HG03159 (cell line): Measurements from ENCODE around the gene CRYGN.

Experiments
- ATAC-seq: cut with Tn5 transposase; IDR thresholded peaks from one replicate; pipeline ENCODE4 v1.9.1; 2021; ENCODE audit warnings: mild to moderate bottlenecking, moderate library complexity; ENCODE audit not compliant: unreplicated experiment

Gene CRYGN

GRCh38 chr7:151408839-151409666, 30.9 kb downstream of the CRYGN start:
- ATAC-seq, result peak; percentile 54

- no peak for ATAC-seq
These were observed 31.5 kb downstream of the CRYGN start for GRCh38 chr7:151408498-151408838.

DNA sequence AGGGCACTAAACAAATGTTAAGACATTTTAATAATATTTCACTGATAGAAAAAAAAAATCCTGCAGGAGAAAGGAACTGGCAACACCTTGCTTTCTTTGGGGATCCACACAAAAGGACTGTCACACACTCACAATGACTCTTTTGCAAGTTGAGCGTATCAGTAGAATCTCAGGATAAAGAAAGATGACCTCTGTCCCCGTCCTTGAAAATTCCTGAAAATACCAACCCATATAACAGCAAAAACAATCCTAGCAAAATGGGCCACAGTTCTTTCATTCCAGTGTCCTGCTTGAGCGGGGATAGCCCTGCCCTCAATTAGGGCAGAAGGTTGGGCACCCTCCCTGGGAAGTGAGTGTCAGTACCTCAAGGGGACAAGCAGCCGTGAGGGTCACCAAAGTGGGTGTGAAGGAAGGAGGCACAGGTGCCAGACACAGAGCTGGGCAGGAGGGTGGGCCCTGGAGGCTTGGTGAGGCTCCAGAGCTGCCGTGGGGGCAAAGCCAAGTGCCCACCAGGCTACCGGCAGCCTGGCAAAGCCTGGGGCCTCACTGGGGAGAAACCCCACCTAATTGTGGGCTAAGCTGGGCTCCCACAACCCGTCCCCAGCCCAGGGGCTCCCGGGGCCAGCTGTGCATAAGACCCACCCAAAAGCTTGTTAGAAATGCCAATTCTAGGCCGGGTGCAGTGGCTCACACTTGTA, 32.9 kb downstream of the CRYGN start:
- no peak for ATAC-seq

GRCh38 chr7:151406051-151406875, 33.7 kb downstream of the CRYGN start:
- ATAC-seq, result no peak

- ATAC-seq, result no peak
These were observed 34.4 kb downstream of the CRYGN start for GRCh38 chr7:151405588-151405987.

DNA sequence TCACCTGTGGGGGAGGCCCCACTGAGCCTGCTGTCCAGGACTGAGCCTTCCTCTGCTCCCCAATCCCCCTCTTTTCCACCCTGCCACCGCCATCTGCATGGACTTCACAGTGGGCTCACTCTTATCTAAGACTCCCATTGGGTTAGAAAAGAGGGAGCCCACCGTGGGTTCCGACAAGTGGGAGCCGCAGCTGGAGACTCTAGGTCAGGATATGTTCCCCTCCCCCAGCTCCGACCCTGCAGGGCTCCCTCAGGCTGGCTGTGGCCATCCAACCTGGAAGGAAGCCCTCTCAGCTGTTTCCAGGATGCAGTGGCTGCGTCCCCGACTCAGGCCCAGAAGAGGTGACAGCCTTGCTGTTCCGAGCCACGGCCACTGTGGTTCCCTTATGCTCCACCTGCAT, 34.9 kb downstream of the CRYGN start:
- no peak for ATAC-seq

- no peak for ATAC-seq
These were observed 35.5 kb downstream of the CRYGN start for GRCh38 chr7:151404216-151405011.

- ATAC-seq, result no peak
These were observed 36.2 kb downstream of the CRYGN start for GRCh38 chr7:151403764-151404163.

DNA sequence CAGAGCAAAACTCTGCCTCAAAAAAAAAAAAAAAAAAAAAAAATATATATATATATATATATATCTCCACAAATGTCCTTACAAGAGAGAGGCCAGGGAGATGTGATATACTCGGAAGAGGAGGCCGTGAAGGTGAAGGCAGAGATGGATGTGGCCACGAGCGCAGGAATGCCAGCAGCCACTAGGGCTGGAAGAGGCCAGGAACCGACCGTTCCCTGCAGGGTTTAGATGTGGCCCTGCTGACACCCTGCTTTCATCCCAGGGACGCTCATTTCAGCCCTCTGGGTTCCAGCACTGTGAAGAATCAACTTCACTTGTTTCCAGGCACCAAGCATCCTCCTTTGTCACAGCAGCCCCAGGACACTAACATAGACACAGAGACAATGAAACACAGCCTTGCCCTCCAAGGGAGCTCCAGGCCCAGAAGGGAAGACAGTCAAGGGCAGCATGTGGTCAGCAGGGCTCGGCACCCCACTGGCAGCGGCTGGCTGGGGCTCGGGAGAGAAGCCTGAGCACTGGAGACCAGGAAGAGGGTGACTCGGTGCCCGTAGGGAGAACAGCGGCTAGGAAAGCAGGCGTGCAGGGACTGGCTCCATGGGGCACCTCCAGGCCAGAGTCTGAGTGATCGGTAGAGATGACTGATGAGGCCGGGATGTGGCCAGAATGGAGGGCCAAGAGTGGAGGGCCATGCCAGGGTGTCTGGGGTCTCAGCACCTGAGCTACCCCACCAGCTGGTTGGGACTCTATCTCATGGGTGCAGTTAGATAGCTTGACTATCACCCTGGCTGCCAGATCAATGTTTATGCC, 37.7 kb downstream of the CRYGN start:
- ATAC-seq, result no peak

- peak; percentile 94 for ATAC-seq
These were observed 39.2 kb downstream of the CRYGN start for GRCh38 chr7:151400626-151401315.

DNA sequence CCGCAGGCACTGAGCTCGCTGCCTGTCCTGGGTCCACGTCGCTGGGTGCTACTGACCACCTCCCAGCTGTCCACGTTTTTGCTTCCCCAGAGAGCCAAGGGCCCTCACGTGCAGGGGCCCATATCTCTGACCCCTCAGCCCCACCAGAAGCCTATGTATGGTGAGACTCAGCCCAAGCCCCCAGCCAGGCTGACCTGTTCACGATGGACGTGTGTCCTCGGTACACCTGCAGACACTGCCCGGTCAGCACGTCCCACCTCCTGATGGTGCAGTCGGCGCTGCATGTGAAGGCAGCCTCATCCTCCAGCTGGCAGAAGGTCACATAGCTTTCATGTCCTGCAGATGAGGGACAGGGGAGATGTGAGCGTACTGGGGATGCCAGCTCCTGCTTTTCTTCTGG, 40.0 kb downstream of the CRYGN start:
- no peak for ATAC-seq

DNA sequence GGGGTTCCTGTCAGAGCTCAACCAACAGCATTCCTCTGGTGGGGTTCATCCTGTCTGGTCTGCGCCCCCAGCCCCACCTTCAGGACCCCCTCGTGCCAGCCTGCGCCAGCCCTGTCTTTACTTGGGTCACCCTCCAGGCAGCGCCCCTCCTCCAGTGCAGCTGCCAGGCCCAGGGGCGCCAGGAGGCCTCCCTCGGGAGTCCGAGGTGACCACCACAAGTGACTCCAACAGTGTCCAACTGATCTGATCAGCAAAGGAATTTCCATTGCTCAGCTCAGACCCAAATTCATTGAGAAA, 40.7 kb downstream of the CRYGN start:
- ATAC-seq, result no peak

- no peak for ATAC-seq
These were observed 41.3 kb downstream of the CRYGN start for GRCh38 chr7:151398446-151399304.

DNA sequence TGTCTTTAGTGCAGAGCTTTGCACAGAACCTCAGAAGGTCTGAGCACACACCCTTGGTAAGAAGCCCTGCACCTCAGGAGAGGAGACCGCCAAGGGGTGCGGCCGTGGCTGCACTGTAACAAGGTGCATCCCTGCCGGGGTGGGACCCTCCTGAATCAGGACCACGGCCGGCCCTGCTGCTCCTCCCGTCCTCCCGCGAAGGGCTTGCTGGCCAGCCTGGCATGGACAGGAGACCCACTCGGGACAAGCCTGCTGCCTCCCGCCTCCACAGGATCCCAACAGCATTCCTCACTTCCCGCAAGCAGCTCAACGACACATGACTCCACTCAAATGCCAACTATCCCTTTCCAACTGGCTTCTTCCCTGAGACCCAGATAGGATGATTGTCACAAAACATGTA, 42.9 kb downstream of the CRYGN start:
- no peak for ATAC-seq

DNA sequence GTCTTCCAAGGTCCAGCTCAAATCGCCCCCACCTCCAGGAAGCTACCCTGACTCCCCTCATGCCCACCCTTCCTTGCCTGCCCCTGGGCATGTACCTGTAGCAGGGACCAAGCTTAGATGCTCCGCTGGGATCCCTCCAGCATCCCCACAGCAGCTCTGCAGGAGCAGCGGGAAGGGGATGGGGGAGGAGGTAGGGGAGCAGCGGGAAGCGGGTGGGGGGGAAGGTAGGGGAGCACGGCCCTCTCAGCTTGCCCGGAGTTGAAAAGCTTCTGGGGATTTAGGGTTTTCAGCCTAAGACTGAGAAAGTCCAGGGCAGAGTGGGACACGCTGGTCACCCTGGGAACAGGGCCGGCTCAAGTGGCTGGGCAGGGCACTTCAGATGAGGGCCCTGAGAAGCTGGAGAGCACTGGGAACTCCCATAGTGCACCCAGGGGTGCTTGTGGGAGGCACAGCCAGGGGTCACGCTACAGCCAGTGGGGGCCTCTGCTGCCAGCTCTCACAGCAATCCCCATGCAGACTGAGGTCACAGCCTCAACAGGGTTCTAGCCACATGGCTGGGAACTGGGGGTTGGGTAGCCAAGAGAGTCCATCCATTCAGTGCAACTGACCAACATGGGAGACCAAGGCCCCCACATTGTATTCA, 43.5 kb downstream of the CRYGN start:
- ATAC-seq, result no peak

GRCh38 chr7:151395036-151395367, 44.9 kb downstream of the CRYGN start:
- ATAC-seq, result no peak

DNA sequence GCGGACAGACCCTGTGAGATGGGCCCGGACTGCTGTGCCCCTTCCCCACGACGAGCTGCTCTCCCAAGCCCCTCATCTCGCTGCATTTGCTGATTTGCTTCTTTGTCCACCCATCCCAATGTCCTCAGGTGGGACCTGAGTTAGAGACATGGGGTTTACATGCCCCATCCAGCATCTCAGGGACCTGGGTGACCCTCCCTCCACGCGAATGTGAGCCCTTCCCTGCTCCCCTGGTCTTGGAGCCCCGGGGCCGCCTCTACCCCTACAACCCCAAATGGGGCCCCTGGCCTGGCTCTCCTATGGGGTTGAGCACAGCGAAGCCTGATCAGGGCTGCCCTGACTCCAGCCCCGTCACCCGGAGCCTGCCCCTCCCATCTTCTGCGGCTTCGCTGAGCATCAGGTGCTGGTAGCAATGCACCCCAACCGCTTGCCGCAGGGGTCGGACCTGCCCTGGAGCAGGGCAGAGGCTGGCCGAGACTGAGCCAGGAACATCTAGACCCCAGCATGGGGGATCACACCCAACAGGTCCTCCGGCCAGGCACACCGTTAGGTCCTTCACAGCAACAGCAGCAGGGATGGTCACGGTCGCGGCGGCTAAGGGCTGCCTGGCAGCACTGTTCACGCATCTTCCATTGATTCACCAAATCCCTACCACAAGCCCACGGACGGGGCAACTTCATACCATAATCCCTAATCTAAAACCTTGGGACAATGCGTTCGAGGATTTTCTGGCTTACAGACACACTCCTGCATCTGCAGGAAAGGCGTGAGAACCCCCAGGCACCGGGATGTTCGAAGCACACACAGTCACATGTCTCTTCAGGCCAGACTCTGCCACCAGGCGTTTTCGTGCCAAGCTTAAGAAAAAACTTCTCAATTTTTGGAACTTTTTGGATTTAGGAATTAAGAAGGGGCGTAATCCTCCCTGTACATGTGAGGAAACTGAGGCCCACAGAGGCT, 45.6 kb downstream of the CRYGN start:
- ATAC-seq, result no peak
